ENCODE data around the gene MOXD1.

The MOXD1 gene

DNA sequence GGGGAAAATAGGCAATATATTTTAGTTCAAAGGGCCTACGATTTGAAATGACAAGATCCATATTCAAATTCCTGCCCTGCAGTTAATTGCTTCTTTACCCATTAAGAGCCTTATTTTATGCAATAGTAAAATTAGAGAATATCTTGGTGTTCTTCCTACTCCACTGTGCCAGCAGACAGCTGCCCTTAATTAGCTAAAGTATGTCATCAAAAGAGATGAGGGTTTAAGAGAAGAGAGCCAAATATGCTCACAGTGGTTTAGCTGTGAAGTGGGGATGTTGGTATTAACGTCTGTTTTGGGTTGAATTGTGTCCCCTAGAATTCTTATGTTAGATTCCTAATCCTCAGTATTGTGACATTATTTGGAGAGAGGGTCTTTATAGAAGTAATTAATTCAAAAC, 148.1 kb downstream of the MOXD1 start:
- no peaks in the 10 kb centered on the region for H3K4me1 ChIP-seq (ENCODE audit: insufficient read depth, low read length)
- H3K27me3 ChIP-seq (ENCODE audit: insufficient read depth, low read length), result no peaks in the 10 kb centered on the region

GRCh38 chr6:132252113-132252512, 149.2 kb downstream of the MOXD1 start:
- Histone ChIP-seq H3K4me3 (ENCODE audit: low read length) (no peak overlapping the region), H3K36me3 (ENCODE audit: insufficient read depth, low read length) (no peaks in the 10 kb centered on the region), H3K9me3 (ENCODE audit: low read length) (peaks cover 7% of the 10 kb centered on the region), H3K4me1 (ENCODE audit: insufficient read depth, low read length) (no peaks in the 10 kb centered on the region), H3K27me3 (ENCODE audit: insufficient read depth, low read length) (no peaks in the 10 kb centered on the region), H2AFZ (ENCODE audit: low read depth, low read length) (no peak overlapping the region)

More for the DNA sequence above, 148.1 kb downstream of the MOXD1 start:
- Histone ChIP-seq H3K4me3 (ENCODE audit: low read length) (no peak overlapping the region), H3K9me3 (ENCODE audit: low read length) (peaks cover 7% of the 10 kb centered on the region), H2AFZ (ENCODE audit: low read depth, low read length) (no peak overlapping the region), H3K36me3 (ENCODE audit: insufficient read depth, low read length) (no peaks in the 10 kb centered on the region)

DNA sequence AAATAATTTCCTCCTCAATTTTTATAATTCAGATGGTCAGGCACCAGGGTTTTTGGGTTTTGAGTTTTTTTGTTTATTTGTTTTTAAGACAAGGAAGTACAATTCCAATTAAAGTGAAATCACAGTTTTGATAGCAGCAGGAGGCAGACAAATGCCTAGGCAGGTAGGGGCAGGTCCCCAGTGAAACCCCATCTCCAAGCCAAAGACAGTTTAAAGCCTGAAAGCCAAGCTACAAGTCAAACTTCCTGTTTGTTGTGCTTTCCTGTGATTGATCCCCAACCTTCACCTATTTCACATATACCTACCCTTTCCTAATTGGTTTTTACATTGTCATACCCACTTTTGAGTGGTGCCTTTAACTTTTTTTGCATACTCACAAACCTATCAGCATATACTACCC, 149.6 kb downstream of the MOXD1 start:
- H3K36me3 ChIP-seq (ENCODE audit: insufficient read depth, low read length), result no peaks in the 10 kb centered on the region
- no peaks in the 10 kb centered on the region for H3K4me1 ChIP-seq (ENCODE audit: insufficient read depth, low read length)
- no peak overlapping the region for H2AFZ ChIP-seq (ENCODE audit: low read depth, low read length)
- H3K4me3 ChIP-seq (ENCODE audit: low read length), result no peak overlapping the region
- no peaks in the 10 kb centered on the region for H3K27me3 ChIP-seq (ENCODE audit: insufficient read depth, low read length)
- peaks cover 7% of the 10 kb centered on the region for H3K9me3 ChIP-seq (ENCODE audit: low read length)

DNA sequence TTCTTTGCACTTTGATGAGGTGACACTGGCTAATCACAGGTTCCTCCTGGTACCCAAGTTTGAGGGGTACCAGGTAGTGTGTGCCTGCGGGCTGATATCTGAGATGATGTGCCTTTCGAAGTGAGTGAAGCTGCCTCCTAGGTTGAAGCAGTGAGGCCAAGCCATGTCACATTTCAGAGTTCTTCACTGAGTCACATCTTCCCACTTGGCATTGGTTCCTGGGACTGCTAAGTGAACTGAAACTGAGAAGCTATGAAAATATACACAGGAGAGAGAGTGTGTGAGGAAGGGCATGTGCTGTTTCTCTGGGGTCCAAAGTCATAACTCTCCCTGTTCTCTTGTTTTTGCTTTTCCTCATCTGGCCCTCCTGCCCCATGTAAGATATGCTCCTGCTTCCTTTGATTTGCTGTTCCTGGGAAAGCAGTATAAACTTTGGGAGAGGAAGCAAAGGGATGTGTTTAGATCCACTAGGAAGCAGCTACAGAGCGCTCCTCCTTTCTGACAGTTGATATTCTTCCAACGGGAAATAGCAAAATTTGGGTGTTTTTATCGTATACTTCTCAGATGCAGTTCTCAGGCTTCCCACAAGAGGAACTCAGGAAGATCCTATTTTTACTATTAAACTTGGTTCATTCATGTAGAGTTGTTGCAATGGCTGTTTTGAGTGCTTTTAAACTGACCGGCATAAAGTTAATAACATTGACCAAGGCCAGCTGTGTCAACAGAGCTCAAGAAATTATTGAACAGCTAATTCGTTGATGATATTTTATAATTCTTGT, 153.7 kb downstream of the MOXD1 start:
- Histone ChIP-seq H3K27me3 (ENCODE audit: insufficient read depth, low read length) (no peaks in the 10 kb centered on the region), H3K4me1 (ENCODE audit: insufficient read depth, low read length) (no peaks in the 10 kb centered on the region), H2AFZ (ENCODE audit: low read depth, low read length) (no peak overlapping the region), H3K4me3 (ENCODE audit: low read length) (no peak overlapping the region), H3K9me3 (ENCODE audit: low read length) (peaks cover 7% of the 10 kb centered on the region), H3K36me3 (ENCODE audit: insufficient read depth, low read length) (no peaks in the 10 kb centered on the region)

GRCh38 chr6:132246632-132247270, 154.5 kb downstream of the MOXD1 start:
- Histone ChIP-seq H3K9me3 (ENCODE audit: low read length) (peaks cover under 1% of the 10 kb centered on the region), H3K36me3 (ENCODE audit: insufficient read depth, low read length) (no peaks in the 10 kb centered on the region), H3K27me3 (ENCODE audit: insufficient read depth, low read length) (no peaks in the 10 kb centered on the region), H3K4me1 (ENCODE audit: insufficient read depth, low read length) (no peaks in the 10 kb centered on the region), H3K4me3 (ENCODE audit: low read length) (no peak overlapping the region), H2AFZ (ENCODE audit: low read depth, low read length) (no peak overlapping the region)

GRCh38 chr6:132246120-132246617, 155.1 kb downstream of the MOXD1 start:
- no peaks in the 10 kb centered on the region for H3K9me3 ChIP-seq (ENCODE audit: low read length)

More at GRCh38 chr6:132246120-132246617, 155.1 kb downstream of the MOXD1 start:
- H2AFZ ChIP-seq (ENCODE audit: low read depth, low read length), result no peak overlapping the region
- no peaks in the 10 kb centered on the region for H3K4me1 ChIP-seq (ENCODE audit: insufficient read depth, low read length)
- no peaks in the 10 kb centered on the region for H3K27me3 ChIP-seq (ENCODE audit: insufficient read depth, low read length)
- H3K36me3 ChIP-seq (ENCODE audit: insufficient read depth, low read length), result no peaks in the 10 kb centered on the region
- no peak overlapping the region for H3K4me3 ChIP-seq (ENCODE audit: low read length)

Measured in neuron (in vitro differentiated cells).